Measurements from ENCODE around the gene ABLIM2. TPM values are rescaled to one million over a fixed set of nuclear protein-coding genes. Genes with fewer than 3 reads are reported as not detected.

The ABLIM2 gene
- total and polyA plus RNA-seq, 2 of the 8 experiments (the other 6 are each of a cell fraction or from before 2014, with no cell fraction given), result 2.8 to 3.0 TPM

- Histone ChIP-seq H3K4ac (replicated peaks; ENCODE audit: insufficient read length, low read depth, low read length) (no peak overlapping the region), H2BK15ac (ENCODE audit: low read length) (no peak overlapping the region), H3K56ac (replicated peaks; ENCODE audit: insufficient read length, low read depth, low read length) (no peak overlapping the region), H3K27ac (ENCODE audit: low read depth, low read length) (no peak overlapping the region), H2BK12ac (ENCODE audit: low read depth, low read length) (no peak overlapping the region), H3K36me3 (ENCODE audit: control insufficient read depth in 2 of 4, insufficient read depth in 4 of 4, low read length in 3 of 4) (no peaks in the 10 kb centered on the region), H4K8ac (ENCODE audit: extremely low read depth, insufficient read depth, low read length) (peak overlapping the region; percentile 40; the same call in 1 of the 2 replicates), H2BK120ac (replicated peaks; ENCODE audit: low read depth, low read length) (no peak overlapping the region), H3K9ac (replicated peaks in 1 of 4; ENCODE audit: extremely low read depth in 1 of 4, low read depth in 3 of 4, low read length in 3 of 4) (no peak overlapping the region), H2BK5ac (ENCODE audit: low read depth, low read length) (no peak overlapping the region), H3K79me2 (ENCODE audit: control insufficient read depth in 1 of 2, insufficient read depth in 2 of 2, low read length in 2 of 2) (no peaks in the 10 kb centered on the region), H3K27me3 (replicated peaks in 1 of 4; ENCODE audit: control insufficient read depth in 3 of 4, extremely low read depth in 1 of 4, insufficient read depth in 3 of 4, low read length in 3 of 4) (no peaks in the 10 kb centered on the region), H2AK5ac (ENCODE audit: low read depth, low read length) (no peak overlapping the region), H3K79me1 (ENCODE audit: low read depth, low read length) (no peaks in the 10 kb centered on the region), H3K4me2 (ENCODE audit: insufficient read depth in 1 of 2, low read depth in 2 of 2, low read length in 2 of 2) (no peak overlapping the region), H3K4me1 (replicated peaks in 1 of 4; ENCODE audit: control insufficient read depth in 3 of 4, insufficient read depth in 4 of 4, low read length in 3 of 4) (peaks cover 1 to 6% (median 4%) of the 10 kb centered on the region in 4 experiments; a peak in 6 of 7 replicates), H2AFZ (ENCODE audit: low read length) (no peak overlapping the region), H3K18ac (ENCODE audit: extremely low read depth, low read length) (no peak overlapping the region), H4K5ac (ENCODE audit: insufficient read length, low read depth, low read length) (no peak overlapping the region), H3K23me2 (ENCODE audit: low read depth, low read length) (no peaks in the 10 kb centered on the region), H3K9me3 (ENCODE audit: insufficient read depth in 2 of 2, low read depth in 1 of 2, low read length in 1 of 2) (no peaks in the 10 kb centered on the region), H4K20me1 (replicated peaks in 1 of 2; ENCODE audit: control insufficient read depth in 1 of 2, insufficient read depth in 2 of 2, low read length in 2 of 2) (no peaks in the 10 kb centered on the region), H4K91ac (replicated peaks; ENCODE audit: insufficient read length, low read length) (no peak overlapping the region), H3K23ac (ENCODE audit: insufficient read length) (no peak overlapping the region), H3K14ac (ENCODE audit: insufficient read length) (no peak overlapping the region), H2BK20ac (ENCODE audit: low read length) (no peak overlapping the region), H3K4me3 (ENCODE audit: extremely low read depth in 1 of 4, insufficient read depth in 2 of 4, low read depth in 3 of 4, low read length in 4 of 4) (no peak overlapping the region)
- 88% methylated on average over 19 of the region's 22 CpGs; no CpG with 5 or more reads in 1 of the 2 experiments for WGBS, 2 experiments (ENCODE audit: extremely low coverage in 1 of 2, insufficient coverage in 1 of 2, insufficient read length in 1 of 2, insufficient replicate concordance in 2 of 2, low coverage in 1 of 2, low lambda C conversion rate in 2 of 2, missing lambda C conversion rate in 1 of 2)
- POLR2A ChIA-PET (ENCODE audit: partially characterized antibody), result interaction anchor here (0.8 kb wide), 1 partner anchor 37 kb away, joined by 3 read pairs; no protein-coding TSS in a partner anchor
- CTCF ChIA-PET (ENCODE audit: partially characterized antibody), result interaction anchor here (0.6 to 5.7 kb wide), 20 partner anchors 9 to 318 kb away, joined by 3 to 34 read pairs (median 4); no protein-coding TSS in a partner anchor
- FAIRE-seq (no peak), DNase-seq (ENCODE audit: low read depth in 1 of 2, low spot score in 2 of 2) (no peak)
- TF ChIP-seq TBP (IDR thresholded peaks at IDR 0.05; ENCODE audit: low read depth, low read length), result no peak
- no peak for TF ChIP-seq HDAC2 (IDR thresholded peaks at IDR 0.05; ENCODE audit: borderline replicate concordance in 1 of 2, low read depth in 2 of 2, low read length in 2 of 2)
- no peak for TF ChIP-seq E2F6 (IDR thresholded peaks at IDR 0.05)
- TF ChIP-seq KDM5A (IDR thresholded peaks at IDR 0.05; ENCODE audit: low read length), result no peak
- no peak for TF ChIP-seq SIX5 (IDR thresholded peaks at IDR 0.05; ENCODE audit: low read depth, low read length)
- TF ChIP-seq CTCF (IDR thresholded peaks at IDR 0.05; ENCODE audit: control extremely low read depth in 1 of 3, insufficient read depth in 1 of 3, low read depth in 1 of 3, low read length in 3 of 3), result peak in 2 of 3 experiments; percentile 47 to 62; a peak in 3 of 4 replicates
- peak; percentile 31 to 55 for TF ChIP-seq RAD21 (IDR thresholded peaks at IDR 0.05 in 1 of 2, conservative IDR thresholded peaks at IDR 0.05 in 1 of 2; ENCODE audit: low read depth in 2 of 2, low read length in 2 of 2)
- TF ChIP-seq CTBP2 (IDR thresholded peaks at IDR 0.05; ENCODE audit: borderline replicate concordance, insufficient read depth, insufficient read length, low read length), result no peak
Measured at GRCh38 chr4:8085491-8086117, 73.0 kb downstream of the ABLIM2 start.

All from H1 (cell line).